Activated CD4-positive, CD25-positive, alpha-beta regulatory T cell treated with anti-CD3 and anti-CD28 coated beads, Interleukin-2, amount 50 U/mL, for 16 hours (primary cell): ENCODE results near the gene SEMA4D.

ENCODE experiments used
- DNase-seq: peaks from one replicate; pipeline ENCODE4 v3.0.0-alpha.2; 2020; ENCODE audit warnings: low read depth, low spot score

SEMA4D gene

DNA sequence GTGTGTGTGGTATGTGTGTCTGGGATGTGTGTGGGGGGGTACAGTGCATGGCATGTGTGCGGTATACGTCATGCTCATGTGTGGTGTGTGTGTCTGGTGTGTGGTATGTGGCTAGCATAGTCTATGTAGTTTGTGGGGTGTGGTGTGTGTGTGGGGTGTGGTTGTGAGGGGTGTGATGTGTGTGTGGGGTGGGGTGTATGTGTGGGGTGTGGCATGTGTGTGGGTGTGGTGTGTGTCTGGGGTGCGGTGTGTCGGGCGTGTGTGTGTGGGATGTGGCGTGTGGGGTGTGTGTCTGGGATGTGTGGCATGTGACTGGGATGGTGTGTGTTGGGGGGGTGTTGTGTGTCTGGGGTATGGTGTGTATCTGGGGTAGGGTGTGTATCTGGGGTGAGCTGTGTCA is 127.3 kb downstream of the SEMA4D start:
- DNase-seq = no peak

DNA sequence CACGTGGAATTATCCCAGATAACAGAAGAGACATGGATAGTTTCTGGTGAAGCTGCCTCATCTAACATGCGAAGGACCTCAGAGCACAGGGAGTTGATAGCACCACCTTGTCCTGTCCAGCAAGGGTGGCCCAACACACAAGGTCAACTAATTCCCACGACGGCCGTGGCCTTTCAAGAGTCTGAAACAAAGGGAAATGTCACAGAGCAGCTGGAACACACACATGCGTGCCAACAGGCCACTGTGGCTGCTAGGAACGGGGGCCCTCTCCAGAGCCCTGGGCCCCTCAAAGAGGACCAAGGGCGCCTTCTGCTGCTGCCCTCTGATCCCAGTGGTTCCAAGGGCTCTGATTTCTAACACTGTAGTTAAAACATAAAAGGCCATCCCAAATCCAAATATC is 128.9 kb downstream of the SEMA4D start:
- DNase-seq = no peak

DNA sequence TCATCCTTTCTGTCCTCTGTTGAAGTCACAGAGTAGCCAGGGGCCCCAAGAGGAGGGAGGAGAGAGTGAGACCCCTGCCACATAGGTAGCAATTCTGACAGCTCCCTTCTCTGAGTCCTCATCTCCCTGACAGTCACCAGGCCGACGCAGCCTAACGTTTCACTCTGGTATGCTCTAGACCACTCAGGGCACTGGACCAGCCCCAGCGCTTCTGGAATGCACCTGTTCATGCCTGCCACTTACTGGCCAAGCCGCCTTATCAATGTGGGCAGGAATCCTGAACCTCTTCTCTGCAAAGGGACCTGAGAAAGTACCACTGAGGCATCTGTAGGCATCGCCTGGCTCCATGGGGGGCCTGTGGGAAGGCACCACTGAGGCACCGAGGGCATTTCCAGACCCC is 129.4 kb downstream of the SEMA4D start:
- DNase-seq = no peak

DNA sequence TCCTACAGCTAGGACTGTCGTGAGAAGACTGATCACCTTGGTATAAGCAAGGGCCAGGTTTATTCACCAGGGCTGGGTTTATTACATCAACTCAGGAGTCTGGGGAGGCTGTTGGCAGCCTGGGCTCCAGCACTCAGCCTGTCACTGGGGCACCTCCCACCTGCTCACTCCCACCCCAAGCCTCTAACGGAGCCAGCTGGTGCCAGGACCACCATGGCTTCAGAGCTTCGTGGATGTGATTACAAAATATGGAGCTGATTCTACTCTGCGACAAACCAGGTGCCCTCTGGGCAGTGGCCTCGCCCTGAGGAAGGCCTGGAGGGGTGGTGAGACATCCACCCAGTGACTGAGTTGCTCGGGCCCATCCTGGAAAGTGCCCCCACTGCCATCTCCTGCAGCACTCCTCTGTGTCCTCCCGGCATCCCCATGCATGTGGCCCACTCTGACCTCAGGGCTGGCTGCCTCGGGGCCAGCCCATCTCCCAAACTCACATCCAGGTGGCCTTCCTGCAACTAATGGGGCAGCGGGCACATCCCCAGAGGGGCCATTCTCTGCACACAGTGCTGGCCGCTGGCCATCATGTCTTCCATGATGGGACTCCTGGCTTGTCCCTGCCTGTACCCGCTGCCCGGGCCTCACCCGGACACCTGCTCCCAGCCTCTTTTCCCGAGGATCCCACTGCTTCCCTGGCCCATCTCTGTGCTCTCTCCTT is 130.0 kb downstream of the SEMA4D start:
- DNase-seq = no peak

DNA sequence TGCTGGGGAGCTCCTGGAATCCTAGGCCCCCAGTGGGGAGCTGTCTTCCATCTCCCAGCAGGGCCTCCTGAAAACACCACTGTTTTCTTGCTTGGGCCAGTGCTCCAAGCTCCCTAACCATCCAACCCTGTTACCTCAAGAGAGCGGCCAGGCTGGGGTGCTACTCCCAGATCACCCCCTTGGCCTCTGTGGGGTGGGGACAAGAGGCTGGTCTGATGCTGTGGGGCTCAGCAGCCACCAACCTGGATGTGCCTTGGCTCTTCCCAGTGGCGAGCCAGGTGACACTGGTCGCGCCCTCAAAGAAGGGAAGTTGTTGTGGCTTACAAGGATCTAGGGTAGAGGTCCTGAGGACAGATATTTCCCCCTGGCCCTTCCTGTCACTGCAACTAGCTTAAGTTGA is 130.6 kb downstream of the SEMA4D start:
- no peak for DNase-seq

DNA sequence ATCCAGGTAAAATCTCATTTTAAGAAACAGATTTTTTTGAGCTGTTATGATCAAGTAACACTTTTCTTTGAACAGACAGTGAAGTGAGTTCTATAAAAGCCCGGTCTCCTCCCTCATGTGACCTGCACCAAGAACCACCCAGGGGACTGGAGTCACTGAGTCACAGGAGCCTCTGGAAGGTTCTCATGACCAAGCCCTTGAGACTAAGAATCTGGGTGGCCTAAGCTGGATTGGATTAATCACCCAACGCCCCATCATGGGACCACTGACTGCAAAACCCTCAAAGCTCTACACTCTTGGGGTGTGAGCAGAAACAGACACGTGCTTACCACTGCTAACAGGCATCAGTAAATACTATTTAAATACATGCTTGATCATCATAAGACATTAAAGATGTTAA is 131.2 kb downstream of the SEMA4D start:
- no peak for DNase-seq

DNA sequence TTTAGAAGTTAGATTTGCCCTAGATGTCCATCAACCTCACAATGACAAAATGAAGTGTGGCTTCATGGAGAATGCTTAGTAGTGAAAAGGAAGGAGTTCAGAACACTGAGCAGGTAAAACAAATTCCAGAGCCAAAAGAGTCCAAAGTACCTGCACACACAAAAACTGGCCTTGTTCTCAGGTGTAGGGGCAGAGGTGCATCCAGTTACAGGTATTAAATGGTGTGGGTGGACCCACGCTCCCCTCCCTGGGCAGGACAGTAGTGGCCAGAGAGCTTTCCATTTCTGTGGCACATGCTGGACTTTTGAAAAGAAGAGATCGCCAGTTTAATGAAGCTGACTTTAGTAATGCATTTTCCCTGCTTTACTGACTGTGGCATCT is 132.4 kb downstream of the SEMA4D start:
- no peak for DNase-seq

DNA sequence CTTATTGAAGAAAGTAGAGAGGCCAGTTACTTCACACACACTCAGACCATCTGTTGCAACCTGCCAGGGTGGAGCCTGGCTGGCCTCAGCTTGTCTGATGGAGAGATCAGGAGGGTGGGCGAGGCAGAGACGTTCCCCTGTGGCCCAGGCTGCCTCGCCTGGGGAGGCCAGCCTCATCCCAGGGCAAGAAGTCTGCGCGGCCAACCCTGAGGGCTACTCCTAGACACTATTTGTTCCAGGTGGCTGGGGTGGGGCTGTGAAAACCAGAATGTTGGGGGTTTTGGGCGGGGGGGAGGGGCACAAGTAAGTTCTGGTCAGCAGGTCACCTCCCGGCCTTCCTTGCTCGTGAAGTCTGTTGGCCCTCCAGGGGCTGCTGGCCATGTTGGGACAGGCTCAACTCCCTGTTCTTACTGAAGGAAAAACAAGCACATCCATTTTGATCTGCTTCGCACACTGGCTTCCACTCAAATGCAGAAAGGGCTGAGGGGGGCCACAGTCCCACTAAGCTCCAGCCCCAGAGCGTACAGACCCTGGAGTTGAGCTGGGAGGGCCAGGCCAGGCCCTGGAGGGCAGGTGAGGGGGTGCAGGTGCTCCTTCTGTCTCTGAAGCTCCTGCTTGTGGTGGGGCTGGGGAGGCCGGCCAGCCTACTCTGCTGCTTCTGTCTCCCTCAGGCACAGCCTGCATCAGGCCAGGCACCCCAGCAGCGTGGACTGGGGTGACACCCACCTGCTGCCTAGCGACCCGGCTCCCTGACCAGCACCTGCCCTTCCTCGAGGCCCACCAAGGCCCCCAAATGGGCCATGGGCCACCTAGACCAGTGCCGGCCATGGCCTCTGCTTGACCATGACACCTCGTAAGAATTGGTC is 133.0 kb downstream of the SEMA4D start:
- DNase-seq = no peak

DNA sequence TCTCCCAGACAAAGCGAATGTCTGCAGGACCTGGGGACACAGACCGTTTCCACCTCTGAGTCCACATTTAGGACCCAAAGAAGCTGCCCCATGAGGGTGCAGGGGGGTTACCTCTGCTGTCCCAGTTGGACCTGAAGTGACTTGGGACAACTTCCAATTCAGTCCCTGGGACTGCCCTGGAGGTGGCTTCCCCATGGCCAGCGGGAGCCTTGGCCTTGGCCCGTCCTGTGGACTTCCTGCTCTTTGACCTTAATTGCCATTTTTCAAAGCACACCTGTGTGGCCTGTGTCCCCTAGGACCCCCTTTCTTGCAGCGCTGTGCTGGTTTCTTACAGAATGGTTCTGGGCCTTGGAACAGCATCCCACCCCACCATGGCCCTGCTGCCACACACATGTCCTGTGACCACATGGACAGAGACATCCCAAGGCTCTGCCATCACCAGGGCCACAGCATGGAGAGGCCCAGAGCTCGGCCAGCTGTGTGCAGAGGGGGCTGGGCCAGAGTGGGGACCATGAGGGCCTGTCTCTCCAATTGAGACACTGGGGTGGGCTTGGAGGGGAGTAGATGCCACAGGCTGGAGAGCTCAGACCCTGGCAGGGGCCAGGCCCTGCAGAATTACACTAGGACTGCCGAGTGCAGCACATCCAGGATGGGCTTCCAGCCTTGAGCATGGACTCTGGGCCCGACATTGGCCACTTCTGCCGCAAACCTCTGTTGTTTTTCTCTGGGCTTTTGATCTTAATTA is 133.8 kb downstream of the SEMA4D start:
- no peak for DNase-seq

DNA sequence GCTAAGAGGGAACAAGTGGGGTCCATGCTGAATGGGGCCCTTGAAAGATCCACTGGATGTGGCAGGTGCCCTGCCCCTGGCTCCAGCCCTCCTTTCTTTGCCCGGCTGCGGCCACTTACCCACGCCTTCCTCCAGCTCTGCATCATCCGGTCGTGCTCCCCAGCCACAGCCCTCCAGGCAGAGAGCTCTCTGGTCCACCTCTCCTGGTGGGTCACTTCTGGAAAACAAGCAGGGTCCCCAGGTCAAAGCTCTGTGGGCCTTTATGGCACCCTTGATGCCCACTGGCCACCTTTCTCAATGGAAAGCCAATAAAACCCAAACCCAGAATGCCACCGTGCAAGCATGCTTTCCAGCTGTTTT is 134.6 kb downstream of the SEMA4D start:
- no peak for DNase-seq

DNA sequence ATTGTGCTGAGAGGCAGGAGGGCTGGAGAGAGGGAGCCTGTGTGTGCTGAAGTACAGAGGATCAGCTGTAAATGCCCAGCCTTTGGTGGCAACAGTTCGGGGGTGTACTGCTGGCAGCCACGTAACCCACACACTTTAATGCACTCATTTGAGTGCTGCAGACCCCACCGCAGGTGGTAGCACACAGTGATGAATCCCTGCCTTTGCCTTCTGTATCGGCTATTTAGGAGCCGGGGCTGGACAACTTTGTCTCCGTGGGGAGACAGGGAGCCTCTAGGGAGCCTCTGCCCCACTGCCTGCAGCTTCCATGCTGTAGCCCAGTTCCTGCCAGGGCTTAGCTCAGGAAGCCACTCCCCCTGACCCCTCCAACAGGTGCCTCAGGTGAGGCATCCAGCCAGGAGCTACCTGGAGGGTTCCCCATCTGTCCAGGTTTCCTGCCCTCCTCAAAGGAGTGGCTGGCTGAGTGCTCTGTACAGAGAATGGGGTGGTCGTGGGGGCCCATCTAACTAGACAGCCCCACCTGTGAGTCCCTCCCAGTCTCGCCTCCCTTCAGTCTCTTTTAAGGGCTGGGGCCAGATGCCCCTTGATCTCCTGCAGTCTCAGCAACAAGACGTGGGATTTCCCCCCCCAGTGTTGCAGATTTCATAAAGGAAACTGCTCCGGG is 135.1 kb downstream of the SEMA4D start:
- DNase-seq = no peak

DNA sequence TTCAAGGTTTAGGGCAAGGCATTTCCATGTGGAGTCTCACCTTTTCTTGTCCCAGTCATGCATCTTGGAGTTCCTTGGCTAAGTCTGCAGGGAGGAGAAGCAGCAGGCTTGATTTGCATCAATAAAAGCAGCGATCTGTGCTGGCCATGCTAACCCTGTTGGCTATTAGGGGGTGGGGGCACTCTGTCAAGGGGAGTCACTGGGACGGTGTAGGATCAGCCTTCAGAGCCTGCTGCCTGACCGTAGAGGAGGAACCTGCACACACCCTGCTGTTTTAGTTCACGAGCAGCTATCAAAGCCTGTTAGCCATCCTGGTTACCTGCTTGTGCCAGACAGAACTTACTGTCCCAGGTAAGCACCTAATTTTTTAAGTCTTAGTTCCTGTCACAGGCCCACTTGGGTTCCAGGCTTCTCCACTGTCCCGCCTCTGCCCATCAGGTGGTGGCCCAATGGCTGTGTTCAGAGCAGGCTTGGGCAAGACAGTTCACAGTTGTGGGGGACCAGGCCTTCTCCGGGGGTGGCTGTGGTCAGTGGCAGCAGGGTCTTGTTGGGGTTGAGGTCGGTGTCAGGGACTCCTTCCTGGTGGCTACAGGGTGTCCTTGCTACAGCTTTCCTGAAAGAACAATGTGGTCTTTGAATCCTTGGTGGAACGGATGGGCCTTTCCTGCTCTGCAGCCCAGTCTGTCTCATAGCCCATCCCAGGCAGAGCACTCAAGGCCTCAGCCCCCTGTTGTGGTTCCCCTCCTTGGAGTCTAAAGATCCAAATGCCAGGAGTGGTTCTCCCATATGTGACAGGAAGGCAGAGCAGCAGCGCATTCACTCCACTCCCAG is 135.9 kb downstream of the SEMA4D start:
- no peak for DNase-seq

DNA sequence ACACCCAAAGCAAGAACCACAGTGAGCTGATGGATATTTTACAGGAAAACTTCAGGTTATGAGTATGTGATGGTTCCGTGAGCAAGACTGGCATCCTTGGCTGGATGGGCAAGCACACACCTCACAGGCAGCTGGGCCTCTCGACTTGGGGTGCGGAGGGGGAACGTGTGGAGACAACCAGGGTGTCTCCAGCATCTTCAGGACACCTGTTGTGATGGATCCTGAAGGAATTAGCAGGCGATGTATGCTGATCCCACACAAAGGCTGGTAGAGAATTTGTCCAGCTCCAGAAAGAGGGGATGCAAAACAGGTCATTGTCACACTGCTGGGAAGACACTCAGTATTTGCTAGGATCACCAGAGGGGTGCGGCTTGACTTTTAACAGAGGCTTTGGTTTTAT is 136.9 kb downstream of the SEMA4D start:
- DNase-seq = no peak

DNA sequence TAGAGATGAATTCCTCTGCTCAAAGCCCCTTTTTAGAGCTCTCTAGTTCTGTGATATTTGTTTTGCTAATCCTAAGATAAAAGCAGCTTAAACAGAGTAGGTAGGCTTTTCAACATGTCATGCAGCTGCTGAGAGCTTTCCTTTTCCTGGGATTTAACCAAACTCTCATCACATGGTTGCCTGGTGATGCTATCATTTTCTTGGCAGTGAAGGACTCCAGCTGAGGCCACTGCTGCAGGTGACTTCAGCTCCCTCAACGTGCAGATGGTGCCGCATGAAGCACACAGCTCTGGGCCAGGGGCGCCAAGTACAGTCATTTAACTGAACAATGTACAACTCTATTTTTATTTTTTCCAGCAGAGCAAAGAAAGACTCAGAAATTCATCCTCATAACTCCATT is 137.4 kb downstream of the SEMA4D start:
- no peak for DNase-seq

DNA sequence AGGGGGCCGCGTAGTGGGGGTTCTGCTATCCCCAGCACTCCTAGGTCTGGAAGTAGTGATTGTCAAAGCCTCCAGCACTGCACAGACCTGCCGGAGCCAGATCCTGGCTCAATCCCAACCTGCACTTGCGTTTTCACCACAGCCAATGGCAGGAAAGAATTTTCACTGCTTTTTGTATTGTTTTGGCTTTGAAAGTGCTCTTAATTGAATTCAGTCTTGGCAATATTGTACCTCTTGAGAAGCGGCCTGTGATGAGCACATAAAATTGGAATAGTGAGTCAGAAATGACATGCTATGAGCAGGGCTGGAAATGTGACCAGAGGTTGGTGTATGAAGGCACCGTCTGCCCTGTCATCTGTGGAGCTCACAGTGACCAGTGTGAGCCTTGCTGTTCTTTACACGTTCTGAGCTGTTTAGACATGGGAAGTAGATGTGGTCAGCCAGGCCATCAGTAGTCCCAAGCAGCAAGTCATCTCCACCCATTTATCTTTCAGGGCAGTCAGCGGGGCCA is 138.1 kb downstream of the SEMA4D start:
- DNase-seq = no peak

DNA sequence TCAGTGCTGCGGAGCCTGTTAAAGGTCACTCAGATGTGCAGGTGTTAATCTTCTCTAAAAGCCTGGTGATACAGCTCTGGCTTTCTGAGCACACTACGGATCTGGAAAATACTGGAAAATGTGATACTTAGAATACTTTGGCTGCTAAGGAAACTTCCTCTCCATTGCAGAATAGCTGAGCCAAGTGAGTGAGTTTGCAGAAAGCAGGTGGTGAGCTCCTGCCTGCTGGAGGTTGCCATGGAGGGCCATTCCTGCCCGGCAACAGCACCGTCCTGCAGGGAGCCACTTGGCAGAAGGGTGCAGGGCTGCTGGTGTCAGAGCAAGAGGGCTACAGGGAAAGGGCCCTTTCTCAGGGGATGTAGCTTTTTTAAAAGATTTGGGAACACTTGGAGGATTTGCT is 138.9 kb downstream of the SEMA4D start:
- DNase-seq = no peak

DNA sequence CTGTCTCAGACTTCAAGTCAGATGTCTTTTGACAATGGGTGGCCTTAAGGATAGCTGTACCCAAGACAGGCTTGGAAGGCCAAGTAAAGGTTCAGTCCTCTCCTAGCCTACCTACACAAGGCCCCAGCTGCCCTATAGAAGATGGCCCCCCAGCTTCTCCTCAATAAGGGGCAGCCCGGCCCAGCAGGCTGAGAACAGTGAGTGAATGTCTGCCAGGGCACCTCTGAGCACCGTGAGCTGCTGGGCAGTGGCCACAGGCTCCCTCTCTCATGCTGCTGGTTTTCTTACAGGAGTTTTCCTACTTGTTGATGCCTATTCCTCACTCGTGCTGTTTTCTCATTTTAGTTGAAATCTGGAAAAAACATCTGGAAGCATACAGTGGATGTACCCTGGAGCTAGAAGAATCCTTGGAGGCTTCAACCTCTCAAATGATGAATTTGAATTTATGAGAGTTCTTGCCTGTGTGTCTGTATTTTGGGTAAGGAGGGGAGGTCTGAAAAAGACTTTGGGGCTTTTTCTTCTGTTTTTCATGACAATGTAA is 139.5 kb downstream of the SEMA4D start:
- no peak for DNase-seq

DNA sequence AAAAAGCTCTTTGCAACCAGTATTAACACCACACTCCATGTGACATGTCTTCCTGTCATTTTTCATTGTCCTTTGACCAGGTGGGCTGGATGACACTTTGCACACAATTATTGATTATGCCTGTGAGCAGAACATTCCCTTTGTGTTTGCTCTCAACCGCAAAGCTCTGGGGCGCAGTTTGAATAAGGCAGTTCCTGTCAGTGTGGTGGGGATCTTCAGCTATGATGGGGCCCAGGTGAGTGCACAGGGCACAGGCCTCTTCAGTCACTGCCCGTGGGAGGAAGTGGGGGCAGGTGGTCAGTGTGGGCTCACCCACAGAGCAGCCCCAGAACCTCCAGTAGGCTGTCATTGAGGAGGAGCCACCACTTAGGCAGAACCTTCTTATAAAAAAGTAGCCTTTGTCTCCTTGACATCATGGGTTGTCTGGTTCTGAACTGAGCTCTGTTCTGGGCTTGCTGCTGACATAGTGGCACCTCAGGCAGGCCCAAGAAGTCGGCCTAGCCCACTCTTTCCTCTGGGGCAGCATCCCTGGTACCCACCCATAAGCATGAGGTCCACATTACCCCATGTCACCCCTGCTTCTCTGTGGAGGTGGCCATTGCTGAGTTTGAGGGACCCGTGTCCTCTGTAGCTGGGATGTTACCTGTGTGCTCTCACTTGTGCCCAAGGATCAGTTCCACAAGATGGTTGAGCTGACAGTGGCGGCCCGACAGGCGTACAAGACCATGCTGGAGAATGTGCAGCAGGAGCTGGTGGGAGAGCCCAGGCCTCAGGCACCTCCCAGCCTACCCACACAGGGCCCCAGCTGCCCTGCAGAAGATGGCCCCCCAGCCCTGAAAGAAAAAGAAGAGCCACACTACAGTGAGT is 140.3 kb downstream of the SEMA4D start:
- no peak for DNase-seq

DNA sequence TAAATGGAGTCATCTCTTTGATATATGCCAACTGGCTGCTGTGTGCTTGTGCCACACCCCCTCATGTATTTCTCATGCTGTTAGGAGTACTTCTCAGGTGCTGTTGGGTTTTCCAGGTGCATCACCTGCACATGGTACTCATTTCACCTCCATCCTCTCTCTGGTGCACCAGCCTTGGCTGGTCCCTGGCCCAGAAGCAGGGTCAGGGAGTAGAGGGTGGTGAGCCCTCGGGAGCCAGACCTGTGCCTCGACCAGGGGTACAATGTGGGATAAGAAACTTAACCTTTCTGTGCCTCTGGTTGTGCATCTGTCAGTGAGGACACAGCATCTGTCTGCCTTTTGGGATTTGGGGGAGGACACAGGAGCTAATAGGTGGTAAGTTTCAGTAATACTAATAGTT is 141.1 kb downstream of the SEMA4D start:
- no peak for DNase-seq

DNA sequence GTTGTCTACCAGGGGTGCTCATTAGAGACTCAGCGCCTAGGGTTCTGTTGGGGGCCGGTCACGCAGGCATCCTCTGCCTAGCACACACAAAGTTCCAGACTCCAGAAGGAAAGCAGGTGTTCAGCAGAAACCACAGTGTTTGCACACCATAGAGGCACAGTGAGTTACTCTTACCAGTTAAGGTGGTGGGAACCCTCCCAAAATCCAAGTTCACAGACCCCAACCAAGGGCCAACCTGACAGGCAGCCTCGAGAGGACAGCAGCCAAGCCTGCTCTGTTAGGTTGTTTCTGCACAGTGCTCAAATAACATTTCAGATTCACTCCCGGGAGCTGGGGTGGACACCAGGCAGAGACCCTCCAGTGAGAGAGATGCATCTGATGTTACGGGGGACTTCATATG is 143.4 kb downstream of the SEMA4D start:
- no peak for DNase-seq
